Heart left ventricle (tissue), 16 donors: ENCODE results near the gene UFC1. TPM values are rescaled to one million over a fixed set of nuclear protein-coding genes. Genes with fewer than 3 reads are reported as not detected.

Experiments
- ATAC-seq, 4 donors: fragments of 200-7000 bp; cut with Tn5 transposase; one replicate each; pipeline ENCODE4 v1.9.1; 2020 to 2022; ENCODE audit warnings: moderate library complexity in 4 of 4, mild to moderate bottlenecking in 3 of 4, moderate number of reproducible peaks in 1 of 4
- DNase-seq, 5 donors: peaks; one replicate each; pipeline ENCODE4 v3.0.0-alpha.2; 2020
- H3K27ac ChIP-seq, 12 donors: fragments of 200-600 bp; sonication (generic) in 4 of 12; one replicate each; pipeline versions ENCODE4 v1.5.0 to v1.8.0; 2016 to 2022; ENCODE audit warnings: mild to moderate bottlenecking in 2 of 12
- H3K27me3 ChIP-seq, 9 donors: fragments of 200-600 bp; sonication (generic) in 2 of 9; one replicate each; pipeline versions ENCODE4 v1.5.1 to v1.8.0; 2016 to 2022; ENCODE audit warnings: mild to moderate bottlenecking in 3 of 9
- H3K36me3 ChIP-seq, 9 donors: fragments of 200-600 bp; sonication (generic) in 2 of 9; one replicate each; pipeline versions ENCODE4 v1.5.0 to v1.8.0; 2018 to 2022; ENCODE audit warnings: mild to moderate bottlenecking in 2 of 9
- H3K4me1 ChIP-seq, 12 donors: fragments of 200-600 bp; sonication (generic) in 4 of 12; one replicate each; pipeline versions ENCODE4 v1.5.0 to v1.8.0; 2016 to 2022; ENCODE audit warnings: mild to moderate bottlenecking in 3 of 12
- H3K4me3 ChIP-seq, 12 donors: fragments of 200-600 bp; sonication (generic) in 4 of 12; one replicate each; pipeline versions ENCODE4 v1.5.0 to v1.8.0; 2017 to 2022; ENCODE audit warnings: mild to moderate bottlenecking in 9 of 12, moderate library complexity in 4 of 12
- H3K9me3 ChIP-seq, 12 donors: fragments of 200-600 bp; sonication (generic) in 4 of 12; one replicate each; pipeline versions ENCODE4 v1.5.0 to v1.8.0; 2016 to 2022; ENCODE audit warnings: mild to moderate bottlenecking in 1 of 12
- CTCF ChIP-seq, 12 donors: fragments of 200-600 bp; sonication (generic) in 4 of 12; IDR thresholded peaks; one replicate each; pipeline versions ENCODE4 v1.5.0 to v1.8.0; 2018 to 2022; ENCODE audit warnings: antibody characterized with exemption in 12 of 12, mild to moderate bottlenecking in 5 of 12
- POLR2A ChIP-seq, 2 donors: fragments of 450-650 bp; IDR thresholded peaks; one replicate each; pipeline ENCODE4 v1.6.1; 2017; ENCODE audit warnings: antibody characterized with exemption in 2 of 2, mild to moderate bottlenecking in 2 of 2, moderate library complexity in 2 of 2
- WGBS, 4 donors: extraction: QIAGEN DNeasy Blood & Tissue Kit in 2 of 4; methylation state at CpG; one replicate each; pipeline versions ENCODE4 v1.1.5 to v1.1.7; 2013 to 2018; 5-methylcytosine and 5-hydroxymethylcytosine counted together
- intact Hi-C, 10 donors: fragments of 100-400 bp; cut with DNase I; formaldehyde crosslinking; loops; one replicate each; pipeline versions ENCODE4 v1.11.1 to v1.14.2; 2022
- polyA plus RNA-seq, 2 donors: library from polyadenylated mRNA; stranded (reverse); fragments of 200-250 nt; gene quantifications; one replicate each; pipeline ENCODE4 v1.2.3, GENCODE V29; 2013
- total RNA-seq, 9 donors: library from RNA; depleted of rRNA in 2 of 9; stranded (reverse); fragments of >200 nt in 2 of 9; fragmentation: NEBNext Ultra II Directional in 3 of 9; extraction: Animal tissue kit (Norgen Biotek cat#: 25700) in 3 of 9; gene quantifications; one replicate each; pipeline versions ENCODE4 v1.1.0 to v1.2.4, GENCODE V29; 2016 to 2023
- donor health status: ischemic (EF 13 %, LVEDD 7.1; RV severe dilation, severe dysfunction).
- donor health status: healthy with polysubstance abuse.
- donor health status: DM: no; HTN: yes; CAD: no.
- donor health status: DM: no; HTN: no; CAD: no.
- donor health status: ischemic (EF 25% LVEDD 6.9; RV normal size, moderate dysfunction).
- donor health status: ischemic (EF 25% LVEDD 5.7; RV mildly dilated, moderate dysfunction).
- donor health status: healthy.
- donor health status: DM: yes; HTN: yes; CAD: no.
- donor health status: ischemic (EF 35%, LVEDD 5.7; RV mildly dilated, moderate dysfunction).
- donor health status: nonischemic (EF 11% LVEDD 7.7; RV severe dilation, severe dysfunction).
- donor health status: DM: yes; HTN: yes; CAD: no.
- donor health status: PGD.
- donor health status: ischemic (EF 29% LVEDD 5.4; RV normal size, mild dysfunction).
- donor health status: nonischemic (EF 23%, LVEDD 6.1; RV moderate dilation, normal function).

The UFC1 gene
- total and polyA plus RNA-seq, 11 donors, result 54.4 to 131 (median 73.2) TPM

- peak overlapping the region in 6 of 12 donors; percentile 3 to 98 (median 62) for H3K27ac ChIP-seq
These were observed 39.0 kb downstream of the UFC1 start for GRCh38 chr1:161192476-161193465.

GRCh38 chr1:161193561-161194235, 39.9 kb downstream of the UFC1 start:
- DNase-seq (peak in 1 of 5 donors; percentile 58), ATAC-seq (no peak)
- TF ChIP-seq POLR2A (IDR thresholded peaks at IDR 0.05) (no peak), CTCF (IDR thresholded peaks at IDR 0.05) (no peak)
- Histone ChIP-seq H3K4me1 (peaks cover 0 to 68% (median 41%) of the 10 kb centered on the region in 12 donors), H3K27me3 (no peaks in the 10 kb centered on the region), H3K36me3 (peaks cover 0 to 51% (median 7%) of the 10 kb centered on the region in 9 donors), H3K27ac (peak overlapping the region in 6 of 12 donors; percentile 1 to 98 (median 68)), H3K4me3 (peak overlapping the region in 3 of 12 donors; percentile 56 to 62 (median 60)), H3K9me3 (no peaks in the 10 kb centered on the region)
- WGBS, 4 donors, result 73 to 86% (median 76%) methylated on average over 9 to 21 of the region's 21 CpGs
- intact Hi-C loops, result loop anchor here in 4 of 10 donors (5.0 to 10.0 kb wide), 3 partner anchors 34 to 191 kb away; partner anchors contain the start of gene TOMM40L (in 1 of the 4)

More at GRCh38 chr1:161192476-161193465, 39.0 kb downstream of the UFC1 start:
- H3K4me3 ChIP-seq, result peak overlapping the region in 3 of 12 donors; percentile 56 to 62 (median 60)
- 42 to 52% (median 49%) methylated on average over 14 to 15 of the region's 15 CpGs for WGBS, 4 donors
- TF ChIP-seq POLR2A (IDR thresholded peaks at IDR 0.05) (no peak), CTCF (IDR thresholded peaks at IDR 0.05) (peak; percentile 80 to 92 (median 87))
- peaks cover 0 to 51% (median 7%) of the 10 kb centered on the region in 9 donors for H3K36me3 ChIP-seq
- intact Hi-C loops, result loop anchor here in 4 of 10 donors (1.0 to 10.0 kb wide), 4 partner anchors 32 to 192 kb away; partner anchors contain the start of gene TOMM40L (in 1 of the 4)
- DNase-seq (peak in 4 of 5 donors; percentile 57 to 70 (median 68)), ATAC-seq (peak; percentile 30 to 62 (median 50))
- peaks cover 0 to 73% (median 32%) of the 10 kb centered on the region in 12 donors for H3K4me1 ChIP-seq
- no peaks in the 10 kb centered on the region for H3K9me3 ChIP-seq
- no peaks in the 10 kb centered on the region for H3K27me3 ChIP-seq

GRCh38 chr1:161195171-161195570, 41.4 kb downstream of the UFC1 start:
- Histone ChIP-seq H3K27ac (peak overlapping the region in 5 of 12 donors; percentile 1 to 98 (median 81)), H3K27me3 (no peaks in the 10 kb centered on the region), H3K4me1 (peaks cover 0 to 76% (median 56%) of the 10 kb centered on the region in 12 donors), H3K4me3 (peak overlapping the region in 9 of 12 donors; percentile 3 to 62 (median 22)), H3K9me3 (no peaks in the 10 kb centered on the region), H3K36me3 (peaks cover 0 to 51% (median 7%) of the 10 kb centered on the region in 9 donors)
- intact Hi-C loops, result loop anchor here in 1 of 10 donors (10.0 kb wide), 1 partner anchor 190 kb away; no protein-coding TSS in a partner anchor
- ATAC-seq (no peak), DNase-seq (no peak)
- 71 to 82% (median 78%) methylated on average over 4 of the region's 4 CpGs for WGBS, 4 donors
- TF ChIP-seq CTCF (IDR thresholded peaks at IDR 0.05), result no peak
- TF ChIP-seq POLR2A (IDR thresholded peaks at IDR 0.05), result no peak
